ENCODE data around the gene MRPL55.
A peak's percentile ranks its signal among the peaks of the same experiment; 100 is the strongest.

DNA sequence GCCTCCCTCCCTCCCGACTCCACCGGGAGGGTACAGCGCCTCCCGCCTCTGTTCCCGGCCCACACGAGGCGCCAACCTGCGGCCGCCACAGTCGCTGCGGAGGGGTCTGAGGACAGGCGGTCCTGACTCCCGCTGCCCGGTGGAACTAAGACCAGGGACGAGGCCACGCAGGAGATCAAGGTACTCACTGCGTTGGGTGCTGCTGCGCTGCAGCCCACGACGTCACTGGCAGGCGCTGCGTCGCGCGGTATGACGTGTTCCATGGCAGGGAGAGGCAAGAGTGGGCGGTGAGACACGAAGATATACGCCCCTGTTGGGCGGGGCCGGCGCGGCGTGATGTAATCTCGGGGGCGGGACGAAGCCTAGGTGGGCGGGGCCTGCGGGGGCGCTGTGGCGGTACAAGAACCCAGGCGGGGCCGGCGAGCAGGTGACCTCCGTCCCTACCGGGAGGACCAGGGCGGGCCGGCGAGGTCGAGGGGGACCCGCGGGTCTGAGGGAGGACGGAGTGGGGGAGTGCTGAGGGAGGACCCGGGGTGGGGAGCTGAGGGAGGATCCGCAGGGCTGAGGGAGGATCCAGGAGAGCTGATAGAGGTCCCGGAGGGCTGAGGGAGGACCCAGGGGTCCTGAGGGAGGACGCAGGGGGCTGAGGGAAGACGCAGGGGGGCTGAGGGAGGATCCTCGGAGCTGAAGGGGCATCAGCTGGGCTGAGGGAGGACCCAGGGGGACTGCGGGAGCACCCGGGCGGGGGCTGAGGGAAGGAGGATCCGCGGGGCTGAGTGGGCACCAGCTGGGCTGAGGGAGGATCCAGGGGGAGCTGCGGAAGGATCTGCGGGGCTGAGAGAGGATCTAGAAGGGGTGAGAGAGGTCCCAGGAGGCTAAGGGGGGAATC is at the start of gene MRPL55:
- TF ChIP-seq ZC3H10 (CRISPR knock-in tag; IDR thresholded peaks at IDR 0.05) (no peak), PPARA (CRISPR knock-in tag; IDR thresholded peaks at IDR 0.05; ENCODE audit: borderline replicate concordance) (no peak), ESRRG (CRISPR knock-in tag; IDR thresholded peaks at IDR 0.05) (no peak), CSDC2 (CRISPR knock-in tag; IDR thresholded peaks at IDR 0.05) (no peak)
- TF ChIP-seq, protein P1, sequence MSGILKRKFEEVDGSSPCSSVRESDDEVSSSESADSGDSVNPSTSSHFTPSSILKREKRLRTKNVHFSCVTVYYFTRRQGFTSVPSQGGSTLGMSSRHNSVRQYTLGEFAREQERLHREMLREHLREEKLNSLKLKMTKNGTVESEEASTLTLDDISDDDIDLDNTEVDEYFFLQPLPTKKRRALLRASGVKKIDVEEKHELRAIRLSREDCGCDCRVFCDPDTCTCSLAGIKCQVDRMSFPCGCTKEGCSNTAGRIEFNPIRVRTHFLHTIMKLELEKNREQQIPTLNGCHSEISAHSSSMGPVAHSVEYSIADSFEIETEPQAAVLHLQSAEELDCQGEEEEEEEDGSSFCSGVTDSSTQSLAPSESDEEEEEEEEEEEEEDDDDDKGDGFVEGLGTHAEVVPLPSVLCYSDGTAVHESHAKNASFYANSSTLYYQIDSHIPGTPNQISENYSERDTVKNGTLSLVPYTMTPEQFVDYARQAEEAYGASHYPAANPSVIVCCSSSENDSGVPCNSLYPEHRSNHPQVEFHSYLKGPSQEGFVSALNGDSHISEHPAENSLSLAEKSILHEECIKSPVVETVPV (CRISPR knock-in tag; IDR thresholded peaks at IDR 0.05): no peak
- TF ChIP-seq, protein P2, sequence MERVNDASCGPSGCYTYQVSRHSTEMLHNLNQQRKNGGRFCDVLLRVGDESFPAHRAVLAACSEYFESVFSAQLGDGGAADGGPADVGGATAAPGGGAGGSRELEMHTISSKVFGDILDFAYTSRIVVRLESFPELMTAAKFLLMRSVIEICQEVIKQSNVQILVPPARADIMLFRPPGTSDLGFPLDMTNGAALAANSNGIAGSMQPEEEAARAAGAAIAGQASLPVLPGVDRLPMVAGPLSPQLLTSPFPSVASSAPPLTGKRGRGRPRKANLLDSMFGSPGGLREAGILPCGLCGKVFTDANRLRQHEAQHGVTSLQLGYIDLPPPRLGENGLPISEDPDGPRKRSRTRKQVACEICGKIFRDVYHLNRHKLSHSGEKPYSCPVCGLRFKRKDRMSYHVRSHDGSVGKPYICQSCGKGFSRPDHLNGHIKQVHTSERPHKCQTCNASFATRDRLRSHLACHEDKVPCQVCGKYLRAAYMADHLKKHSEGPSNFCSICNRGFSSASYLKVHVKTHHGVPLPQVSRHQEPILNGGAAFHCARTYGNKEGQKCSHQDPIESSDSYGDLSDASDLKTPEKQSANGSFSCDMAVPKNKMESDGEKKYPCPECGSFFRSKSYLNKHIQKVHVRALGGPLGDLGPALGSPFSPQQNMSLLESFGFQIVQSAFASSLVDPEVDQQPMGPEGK (CRISPR knock-in tag; IDR thresholded peaks at IDR 0.05; ENCODE audit: borderline replicate concordance): no peak
- TF ChIP-seq, protein P3, sequence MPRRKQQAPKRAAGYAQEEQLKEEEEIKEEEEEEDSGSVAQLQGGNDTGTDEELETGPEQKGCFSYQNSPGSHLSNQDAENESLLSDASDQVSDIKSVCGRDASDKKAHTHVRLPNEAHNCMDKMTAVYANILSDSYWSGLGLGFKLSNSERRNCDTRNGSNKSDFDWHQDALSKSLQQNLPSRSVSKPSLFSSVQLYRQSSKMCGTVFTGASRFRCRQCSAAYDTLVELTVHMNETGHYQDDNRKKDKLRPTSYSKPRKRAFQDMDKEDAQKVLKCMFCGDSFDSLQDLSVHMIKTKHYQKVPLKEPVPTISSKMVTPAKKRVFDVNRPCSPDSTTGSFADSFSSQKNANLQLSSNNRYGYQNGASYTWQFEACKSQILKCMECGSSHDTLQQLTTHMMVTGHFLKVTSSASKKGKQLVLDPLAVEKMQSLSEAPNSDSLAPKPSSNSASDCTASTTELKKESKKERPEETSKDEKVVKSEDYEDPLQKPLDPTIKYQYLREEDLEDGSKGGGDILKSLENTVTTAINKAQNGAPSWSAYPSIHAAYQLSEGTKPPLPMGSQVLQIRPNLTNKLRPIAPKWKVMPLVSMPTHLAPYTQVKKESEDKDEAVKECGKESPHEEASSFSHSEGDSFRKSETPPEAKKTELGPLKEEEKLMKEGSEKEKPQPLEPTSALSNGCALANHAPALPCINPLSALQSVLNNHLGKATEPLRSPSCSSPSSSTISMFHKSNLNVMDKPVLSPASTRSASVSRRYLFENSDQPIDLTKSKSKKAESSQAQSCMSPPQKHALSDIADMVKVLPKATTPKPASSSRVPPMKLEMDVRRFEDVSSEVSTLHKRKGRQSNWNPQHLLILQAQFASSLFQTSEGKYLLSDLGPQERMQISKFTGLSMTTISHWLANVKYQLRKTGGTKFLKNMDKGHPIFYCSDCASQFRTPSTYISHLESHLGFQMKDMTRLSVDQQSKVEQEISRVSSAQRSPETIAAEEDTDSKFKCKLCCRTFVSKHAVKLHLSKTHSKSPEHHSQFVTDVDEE (CRISPR knock-in tag; IDR thresholded peaks at IDR 0.05): 0 out of 2 replicates have a peak, but pooled peaks have one; percentile 18

Measured in SK-N-SH treated with all-trans-retinoic acid at 6 μM for 48 hours (cell line).